ENCODE data around the gene AGBL4.

AGBL4 gene

DNA sequence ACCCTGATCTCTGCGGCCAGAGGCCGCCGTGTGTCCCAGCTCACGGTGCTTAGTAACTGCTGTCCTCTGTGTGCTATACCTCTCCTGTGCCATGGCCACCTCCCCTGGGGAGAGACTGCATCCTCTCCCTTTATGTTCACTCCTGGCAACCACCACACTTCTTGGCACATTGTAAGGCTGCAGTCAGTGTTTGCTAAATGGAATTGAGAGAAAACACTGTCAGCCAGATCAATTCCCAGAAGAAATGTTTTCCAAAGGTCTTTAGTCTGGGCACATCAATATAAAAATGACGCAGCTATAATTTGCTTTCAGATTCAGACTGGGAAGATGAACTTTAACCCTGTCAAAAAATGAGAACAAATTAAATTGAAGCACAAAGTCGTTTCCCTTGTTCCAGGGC, 1343.9 kb downstream of the AGBL4 start:
- DNase-seq (ENCODE audit: low spot score): no peak

DNA sequence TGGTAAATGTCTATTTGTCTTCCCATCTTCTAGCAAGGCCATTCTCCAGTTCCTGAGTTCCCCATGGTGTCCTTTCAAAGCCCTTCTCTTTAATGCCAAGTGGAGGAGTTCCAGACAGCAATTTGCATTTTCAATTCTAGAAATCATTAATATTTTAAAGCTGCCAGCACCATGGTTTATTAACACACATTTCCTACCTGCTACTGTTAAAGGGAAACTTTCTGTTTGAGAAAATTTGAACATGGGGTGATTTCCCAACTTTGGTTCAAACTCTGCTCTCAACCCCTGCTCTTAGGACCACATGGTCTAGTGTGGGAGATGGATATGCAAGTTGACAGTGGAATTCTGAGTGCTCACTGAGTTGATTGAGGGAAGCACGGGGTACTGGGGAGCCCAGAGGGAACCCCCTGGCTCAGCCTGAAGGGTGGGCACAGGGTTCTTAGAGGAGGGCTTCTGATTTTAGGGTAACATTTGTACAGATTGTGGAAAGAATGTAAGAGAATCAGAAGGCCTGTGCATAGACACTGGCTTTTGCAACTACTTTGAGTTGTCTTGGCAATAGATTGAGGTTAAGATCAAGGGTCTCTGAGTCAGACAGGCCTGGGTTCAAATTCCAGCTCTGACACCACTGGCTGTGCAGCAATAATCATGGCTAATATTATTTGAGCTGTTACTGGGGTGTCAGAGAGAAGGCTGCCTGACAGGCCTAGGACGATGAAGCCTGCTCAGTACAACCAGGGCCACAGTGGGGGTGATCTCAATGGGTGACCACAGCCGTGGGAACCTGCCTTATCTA, 1344.8 kb downstream of the AGBL4 start:
- DNase-seq (ENCODE audit: low spot score): no peak

DNA sequence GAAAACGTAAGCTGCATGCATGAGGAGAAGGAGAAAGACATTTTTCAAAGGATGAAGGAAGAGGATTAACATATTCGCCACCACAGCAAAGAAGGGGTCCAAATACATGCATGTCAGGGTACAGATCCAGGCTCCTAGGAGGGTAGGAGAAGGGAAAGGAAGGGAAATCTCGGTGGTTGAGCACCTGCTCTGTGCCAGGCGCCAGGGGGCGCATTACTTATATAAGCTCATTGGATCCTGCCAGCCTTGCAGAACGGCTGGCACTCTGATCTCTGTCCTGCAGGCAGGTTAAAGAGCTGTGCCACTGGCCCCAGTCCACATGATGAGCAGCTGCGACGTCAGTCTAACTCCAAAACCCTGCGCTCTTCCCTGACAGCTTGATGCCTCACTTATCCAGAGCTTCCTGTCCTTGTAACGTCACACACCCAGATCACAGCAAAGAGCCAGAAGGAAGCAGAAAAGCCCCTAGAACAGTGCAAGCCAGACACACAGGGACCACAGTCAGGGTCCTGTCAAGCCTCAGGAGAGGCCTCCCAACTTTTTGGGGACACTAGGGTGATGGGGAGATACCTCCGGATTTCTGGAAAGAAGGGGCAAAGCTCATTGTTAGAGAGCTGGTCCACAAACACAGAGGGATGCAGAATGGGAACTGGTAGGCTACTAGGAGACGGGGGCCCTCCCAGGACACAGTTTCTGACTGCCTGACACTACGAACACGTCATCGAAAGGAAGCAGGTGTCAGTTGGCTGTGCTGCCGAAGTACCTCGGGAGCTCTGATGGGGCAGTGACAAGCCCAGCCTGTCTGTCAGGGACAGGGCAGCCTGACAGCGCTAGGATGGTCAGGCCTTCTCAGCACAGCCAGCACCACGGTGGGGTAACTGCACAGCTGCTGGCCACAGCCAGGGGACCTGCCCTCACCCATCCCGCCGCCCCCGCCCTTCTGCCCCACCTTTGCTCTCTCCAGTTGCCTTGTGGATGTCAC, 1346.2 kb downstream of the AGBL4 start:
- DNase-seq (ENCODE audit: low spot score): peak; percentile 12

DNA sequence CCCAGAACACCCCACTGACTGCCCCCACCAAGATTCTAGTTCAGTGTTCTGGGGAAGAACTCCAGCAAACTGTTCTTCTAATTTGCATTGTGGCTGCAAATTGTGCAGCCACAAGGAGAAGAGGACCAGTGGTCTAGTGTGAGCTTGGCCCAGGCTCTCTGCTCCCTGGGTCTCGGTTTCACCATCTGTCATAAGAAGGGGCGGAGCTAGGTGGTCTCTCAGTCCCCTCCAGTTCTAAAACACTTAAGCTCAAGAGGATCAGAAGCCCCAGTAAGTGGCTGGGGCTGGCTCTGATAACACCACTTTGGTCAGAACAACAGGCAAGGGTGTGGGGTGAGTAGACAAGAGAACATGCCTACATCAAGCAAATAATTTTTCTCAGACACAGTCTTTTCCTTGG, 1346.9 kb downstream of the AGBL4 start:
- no peak for DNase-seq (ENCODE audit: low spot score)

DNA sequence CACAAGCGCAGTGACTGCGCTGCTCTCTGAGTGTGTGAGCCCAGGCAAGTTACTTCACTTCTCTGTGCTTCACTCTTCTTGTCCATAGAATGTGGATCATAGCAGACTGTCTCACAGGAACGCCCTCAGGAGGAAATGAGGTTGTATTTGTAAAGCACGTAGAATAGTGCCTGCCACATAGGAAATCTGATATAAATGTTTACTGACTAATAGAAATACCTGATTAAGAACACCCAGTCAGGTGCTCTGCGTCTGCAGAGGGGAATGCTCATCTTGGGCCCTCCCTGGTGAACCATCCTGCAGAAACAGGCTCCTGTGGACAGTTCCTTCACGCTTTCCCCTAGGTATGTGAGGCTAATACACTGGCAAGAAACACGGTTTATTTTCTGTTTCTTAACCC, 1347.4 kb downstream of the AGBL4 start:
- DNase-seq (ENCODE audit: low spot score): no peak

DNA sequence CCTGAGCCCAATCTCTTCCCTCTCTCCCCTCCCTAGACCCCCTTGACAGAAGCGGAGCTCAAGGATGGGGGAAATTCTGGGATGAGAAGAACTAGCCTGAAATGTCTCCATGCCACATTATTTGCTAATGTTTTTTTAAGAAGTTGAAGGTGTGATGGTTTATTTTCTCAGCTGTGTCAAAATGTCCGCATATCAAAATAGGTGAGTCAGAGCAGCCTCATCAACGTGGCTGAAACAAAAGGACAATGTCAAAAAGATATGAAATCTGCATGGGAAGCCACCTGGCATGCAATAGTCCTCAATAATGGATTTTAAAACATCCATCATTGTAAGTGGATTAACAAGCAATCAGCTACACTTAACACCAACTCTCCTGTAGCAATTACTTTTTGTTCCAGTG, 1348.5 kb downstream of the AGBL4 start:
- DNase-seq (ENCODE audit: low spot score): no peak

DNA sequence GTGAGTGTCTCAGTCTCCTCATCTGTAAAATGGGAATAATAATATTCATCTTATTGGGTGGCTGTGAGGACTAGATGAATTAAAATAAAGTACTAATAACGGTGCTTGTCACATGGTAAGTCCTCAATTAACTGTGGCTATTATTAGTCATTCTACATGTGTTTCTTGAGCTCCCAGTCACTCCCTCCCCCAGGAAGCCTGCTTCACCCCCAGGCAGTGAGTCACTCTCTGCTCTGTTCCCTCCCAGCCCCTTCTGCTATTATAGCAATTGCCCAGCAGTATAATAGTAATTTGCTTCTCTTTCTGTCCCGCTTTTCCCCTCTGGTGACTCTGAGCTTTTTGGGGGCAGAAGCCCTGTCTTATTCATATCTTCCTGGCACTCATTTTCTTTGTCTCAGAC, 1349.1 kb downstream of the AGBL4 start:
- peak; percentile 8 for DNase-seq (ENCODE audit: low spot score)

DNA sequence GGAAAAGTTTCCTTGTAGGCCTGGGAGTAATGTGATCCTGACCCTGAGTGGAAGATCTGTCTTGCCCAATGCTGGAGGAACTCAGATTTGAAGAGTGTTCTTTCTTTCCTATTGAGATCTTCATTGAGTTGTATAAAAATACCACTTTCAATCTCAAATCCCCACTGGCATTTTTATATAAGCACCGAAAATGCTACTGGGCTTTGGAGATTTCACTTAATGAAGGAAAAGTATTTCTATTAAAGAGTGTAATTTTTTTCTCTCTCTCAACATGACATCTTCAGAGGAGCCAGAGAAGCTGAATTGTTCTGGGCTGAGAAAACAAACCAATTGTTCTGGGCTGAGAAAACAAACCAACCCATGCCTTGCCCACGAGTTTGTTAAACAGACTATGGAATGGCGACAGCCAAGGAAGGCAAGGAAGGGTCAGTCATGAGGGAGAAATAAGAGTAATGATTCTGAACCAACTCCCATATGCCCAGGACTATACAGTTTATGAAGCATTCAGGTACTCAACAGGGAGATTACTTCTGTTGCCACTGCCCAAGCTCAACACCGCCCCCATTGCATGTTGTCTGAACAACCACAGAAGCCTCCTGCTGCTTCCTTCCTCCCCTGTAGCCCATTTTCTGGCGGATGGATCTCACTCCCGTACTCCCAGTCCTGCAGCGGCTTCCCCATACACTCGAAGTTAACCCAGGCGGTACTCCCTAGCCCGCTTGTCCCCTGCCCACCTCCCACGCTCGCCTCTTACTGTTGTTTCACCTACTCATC, 1350.2 kb downstream of the AGBL4 start:
- DNase-seq (ENCODE audit: low spot score): no peak

DNA sequence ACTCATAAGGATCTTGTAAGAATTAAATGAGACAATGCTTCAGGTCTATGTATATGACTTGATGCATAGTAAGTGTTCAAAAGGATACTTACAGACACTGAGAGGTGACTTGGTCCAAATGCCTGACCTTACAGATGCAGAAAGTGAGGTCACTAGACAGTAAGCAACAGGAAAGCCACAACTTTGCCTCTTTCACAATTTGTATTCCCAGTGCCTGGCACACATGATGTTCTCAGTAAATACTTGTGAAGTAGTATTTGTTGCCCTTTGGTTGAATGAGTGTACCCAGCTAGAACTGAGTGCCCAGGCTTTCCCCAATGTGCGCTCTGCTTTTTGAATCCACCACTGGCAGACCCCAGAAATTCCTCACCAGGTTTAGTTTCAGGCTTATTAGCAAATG, 1352.2 kb downstream of the AGBL4 start:
- no peak for DNase-seq (ENCODE audit: low spot score)

DNA sequence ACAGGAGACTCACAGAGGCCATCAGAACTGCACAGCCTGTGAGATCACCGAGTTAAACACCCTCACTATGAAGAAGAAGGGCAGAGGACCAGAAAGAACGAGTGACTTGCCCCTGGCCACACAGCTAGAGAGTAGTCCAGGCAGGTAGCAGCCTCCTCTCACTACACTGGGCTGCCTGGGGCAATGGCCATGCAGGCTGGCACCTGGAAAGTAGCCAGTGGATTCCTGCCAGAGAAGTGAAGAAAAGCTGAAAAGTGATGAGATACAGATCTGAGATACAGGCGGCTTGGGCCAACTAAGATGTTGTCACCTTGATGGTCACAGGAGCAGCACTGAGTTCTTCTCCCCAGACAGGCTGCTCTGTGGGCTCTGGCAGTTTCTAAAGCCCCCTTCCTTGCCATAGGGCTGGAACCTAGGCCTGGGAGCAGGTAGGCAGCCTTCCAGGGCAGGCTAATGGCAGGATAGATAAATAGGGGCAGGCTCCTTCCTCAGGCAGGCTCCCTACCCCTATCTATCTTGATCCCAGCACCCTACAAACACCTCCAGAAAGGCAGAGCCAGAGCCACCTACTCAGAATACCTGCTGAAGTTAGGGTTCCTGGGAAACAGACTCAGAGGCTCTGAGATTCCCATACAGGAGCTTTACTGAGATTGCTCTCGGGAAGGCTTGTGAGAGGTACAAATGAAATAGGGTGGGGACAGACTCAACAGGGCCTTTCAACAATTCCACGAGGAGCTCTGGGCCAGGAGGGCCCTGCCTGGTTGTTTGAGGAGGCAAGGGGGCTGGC, 1353.3 kb downstream of the AGBL4 start:
- DNase-seq (ENCODE audit: low spot score): no peak

DNA sequence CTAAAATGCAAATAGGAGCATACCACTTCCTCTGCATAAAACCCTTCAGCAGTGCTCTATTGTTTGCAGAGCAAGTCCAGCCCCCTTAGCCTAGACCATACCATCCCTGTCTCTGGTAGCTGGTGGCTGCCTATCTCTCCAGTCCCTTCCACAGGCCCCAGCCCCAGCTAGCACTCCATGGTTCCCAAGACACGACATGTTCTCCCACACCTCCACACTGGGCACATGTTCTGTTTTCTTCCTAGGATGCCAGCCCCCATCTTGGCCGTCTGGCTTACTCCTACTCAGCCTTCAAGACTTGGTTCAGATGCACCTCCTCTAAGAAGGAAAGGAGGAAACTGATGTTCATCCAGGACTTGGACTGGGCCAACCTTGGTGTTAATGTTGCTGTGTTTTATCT, 1355.4 kb downstream of the AGBL4 start:
- DNase-seq (ENCODE audit: low spot score): no peak

DNA sequence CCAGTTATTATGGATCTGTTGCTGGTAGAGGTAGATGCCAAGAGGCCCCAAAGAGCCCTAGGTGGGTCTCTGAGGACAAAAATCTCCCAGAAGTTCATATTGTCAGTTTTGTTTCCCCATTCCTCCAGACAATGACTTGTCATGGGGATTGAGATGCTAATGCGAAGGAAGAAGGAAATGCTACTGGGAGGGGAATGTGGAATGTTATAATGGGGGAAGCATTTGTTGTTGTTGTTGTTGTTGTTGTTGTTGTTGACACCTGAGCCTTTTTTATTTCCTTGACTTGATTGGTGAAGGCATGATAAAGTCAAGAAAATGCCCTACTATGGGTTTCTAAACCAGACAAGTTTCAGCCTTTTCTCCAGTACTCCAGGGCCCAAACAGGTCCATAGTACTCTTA, 1356.0 kb downstream of the AGBL4 start:
- DNase-seq (ENCODE audit: low spot score): no peak

DNA sequence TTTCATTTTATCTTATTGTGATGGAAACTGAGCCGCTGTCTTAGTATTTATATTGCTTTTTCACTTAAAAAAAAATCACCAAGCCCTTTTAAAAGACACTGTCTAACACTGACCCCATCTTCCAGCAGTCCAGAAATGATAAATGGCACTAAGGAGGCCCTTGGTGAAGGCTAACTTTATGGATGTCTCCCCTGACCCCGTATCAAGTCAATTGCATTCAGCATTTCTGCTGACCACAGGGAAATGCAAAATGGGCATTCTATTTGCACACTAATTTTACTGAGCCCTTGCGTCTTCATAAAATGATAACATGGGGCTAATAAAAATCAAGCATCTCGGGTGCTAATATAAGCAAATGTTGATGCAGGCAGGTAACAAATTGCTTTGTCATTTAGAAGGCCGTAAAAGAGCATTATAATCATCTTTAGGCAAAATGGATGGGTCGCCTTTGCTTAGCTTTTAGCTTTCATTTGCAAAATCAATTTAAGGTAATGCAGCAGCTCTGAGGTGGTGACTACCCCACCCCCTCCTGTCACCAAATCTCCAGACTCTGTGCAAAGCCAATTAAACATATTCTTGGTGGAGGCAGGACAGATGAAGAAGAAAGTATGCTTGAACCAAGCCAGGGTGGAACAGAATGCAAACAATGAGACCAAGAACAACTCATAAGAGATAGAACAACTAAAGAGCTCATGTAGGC, 1357.9 kb downstream of the AGBL4 start:
- DNase-seq (ENCODE audit: low spot score): no peak

DNA sequence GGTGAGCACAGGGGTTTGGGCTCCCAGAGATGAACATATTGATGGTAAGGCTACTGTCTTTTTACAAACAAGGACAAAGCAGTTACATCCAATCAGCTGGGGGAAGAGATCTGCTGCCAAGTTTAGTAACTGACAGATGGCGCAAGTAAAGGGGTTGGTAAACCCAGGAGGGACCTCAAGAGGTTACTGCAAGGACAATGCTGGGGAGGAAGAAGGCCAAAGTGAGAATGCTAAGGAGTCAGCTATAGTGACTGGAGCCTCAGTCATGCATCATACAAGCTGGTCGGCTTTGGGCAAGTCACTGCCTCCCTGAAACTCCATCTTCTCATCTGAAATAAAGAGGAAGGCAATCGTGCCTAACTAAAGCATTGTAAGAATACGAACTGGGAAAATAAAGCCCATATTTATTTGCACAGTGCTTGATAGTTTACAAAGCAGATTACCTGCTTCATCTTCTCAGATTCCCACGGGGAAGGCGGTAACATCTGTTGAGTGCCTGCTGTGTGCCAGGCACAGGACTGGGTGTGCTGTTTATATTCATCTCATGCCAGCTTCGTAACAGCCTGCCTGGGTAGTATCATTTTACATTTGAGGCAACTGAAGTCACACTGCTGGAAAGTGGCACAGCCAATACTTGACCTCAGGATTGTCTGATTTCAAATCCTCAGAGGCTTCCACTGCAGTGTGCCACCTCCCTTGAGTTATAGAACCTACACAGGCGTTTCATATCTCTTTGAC, 1361.9 kb downstream of the AGBL4 start:
- no peak for DNase-seq (ENCODE audit: low spot score)

DNA sequence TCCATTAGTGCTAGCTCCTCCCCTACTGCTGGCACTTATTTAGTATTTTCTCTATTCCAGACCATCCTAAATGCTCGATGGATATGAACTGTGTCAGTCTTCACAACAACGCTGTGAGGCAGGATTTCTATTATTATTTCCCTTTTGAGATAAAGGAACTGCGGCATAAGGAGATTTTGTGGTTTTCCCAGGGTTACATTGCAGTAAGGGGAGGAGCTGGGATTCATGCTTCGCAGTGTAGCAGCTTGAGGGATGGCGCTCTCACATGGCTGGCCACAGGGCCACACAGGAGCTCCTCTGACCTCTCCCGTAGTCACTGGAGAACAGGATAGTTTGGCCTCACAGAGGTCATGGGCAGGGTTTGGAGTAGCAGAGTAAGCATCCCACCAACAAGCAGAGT, 1364.0 kb downstream of the AGBL4 start:
- no peak for DNase-seq (ENCODE audit: low spot score)

DNA sequence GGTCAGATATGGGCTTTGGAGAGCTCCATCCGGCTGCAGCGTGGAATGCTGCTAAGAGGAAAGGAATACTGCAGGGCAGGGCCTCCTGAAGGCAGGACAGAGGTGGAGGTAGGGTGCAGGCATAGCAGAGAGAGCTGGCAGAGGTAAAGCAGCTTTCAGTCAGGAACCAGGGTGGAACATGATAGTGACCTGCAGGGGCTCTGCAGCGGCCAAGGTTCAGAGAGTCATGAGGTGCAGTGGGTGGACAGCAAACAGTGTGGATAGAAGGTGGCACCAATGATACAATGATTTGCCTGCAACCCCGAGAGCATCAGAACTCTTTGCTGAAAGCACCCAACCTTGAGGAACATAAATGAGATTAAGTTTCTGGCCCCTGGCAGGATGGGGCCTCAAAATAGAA, 1366.3 kb downstream of the AGBL4 start:
- DNase-seq (ENCODE audit: low spot score): no peak

DNA sequence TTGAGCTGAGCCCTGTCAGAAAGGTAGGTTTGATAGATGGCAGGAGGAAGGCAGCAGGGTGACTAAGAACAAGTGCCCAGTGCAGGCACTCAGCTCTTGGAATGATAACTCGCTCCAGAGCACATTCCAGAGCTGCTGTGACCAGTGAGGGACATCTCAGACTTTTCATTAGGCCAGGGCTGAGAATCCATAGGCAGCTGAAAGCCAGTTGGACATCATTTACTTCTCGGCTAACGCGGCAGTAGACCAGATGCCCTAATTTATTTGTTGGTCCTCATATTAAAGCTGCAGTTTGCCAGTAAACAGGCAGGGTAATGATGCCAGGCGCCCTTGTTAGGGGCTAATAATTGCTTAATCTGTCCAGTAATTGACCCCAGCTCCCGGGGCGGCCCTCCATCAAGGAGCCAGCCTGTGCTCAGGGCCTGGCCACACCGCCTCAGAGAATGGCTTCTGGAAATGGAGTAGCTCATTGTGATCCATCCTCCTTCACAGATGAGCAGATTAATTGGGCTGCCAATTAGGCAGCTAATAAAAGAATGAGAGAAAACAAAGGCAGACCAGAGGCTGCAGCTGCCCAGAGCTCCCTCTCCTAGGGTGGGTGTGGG, 1369.0 kb downstream of the AGBL4 start:
- DNase-seq (ENCODE audit: low spot score): no peak

DNA sequence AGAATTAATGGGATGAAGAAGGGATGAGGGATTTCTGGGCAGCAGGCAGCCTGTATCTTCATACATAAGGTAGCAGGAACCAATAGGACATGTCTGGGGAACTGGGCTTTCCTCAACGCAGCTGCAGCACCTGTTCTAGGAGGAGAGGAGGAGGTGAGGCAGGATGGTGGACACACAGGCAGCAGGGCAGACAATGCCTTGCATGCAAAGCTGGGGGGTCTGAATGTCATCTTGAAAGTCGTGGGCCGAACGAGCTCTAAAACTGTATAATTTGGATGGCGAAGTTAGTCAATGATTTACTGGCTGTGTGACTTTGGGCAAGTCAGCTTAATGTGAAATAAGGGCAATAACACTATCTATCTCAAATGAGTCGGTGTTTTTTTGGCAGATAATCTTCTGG, 1371.4 kb downstream of the AGBL4 start:
- DNase-seq (ENCODE audit: low spot score): no peak

DNA sequence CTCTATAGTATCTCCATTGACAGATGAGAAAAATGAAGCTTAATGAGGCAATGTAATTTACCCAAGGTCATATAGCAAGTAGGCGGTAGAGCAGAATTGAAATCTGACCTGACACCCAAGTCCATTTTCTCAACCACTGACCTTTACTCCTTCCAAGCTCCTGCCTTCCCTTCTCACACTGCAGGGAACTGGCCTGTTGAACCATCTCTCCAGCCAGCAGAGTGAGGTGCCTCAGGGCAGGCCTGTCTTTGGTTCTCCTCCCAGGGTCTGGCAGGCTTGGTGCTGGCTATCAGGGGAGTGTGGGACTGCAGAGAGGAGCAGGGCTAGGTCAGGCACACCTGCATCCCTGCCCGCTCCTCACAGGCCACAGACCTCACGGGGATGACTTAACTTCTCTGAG, 1373.9 kb downstream of the AGBL4 start:
- DNase-seq (ENCODE audit: low spot score): no peak

DNA sequence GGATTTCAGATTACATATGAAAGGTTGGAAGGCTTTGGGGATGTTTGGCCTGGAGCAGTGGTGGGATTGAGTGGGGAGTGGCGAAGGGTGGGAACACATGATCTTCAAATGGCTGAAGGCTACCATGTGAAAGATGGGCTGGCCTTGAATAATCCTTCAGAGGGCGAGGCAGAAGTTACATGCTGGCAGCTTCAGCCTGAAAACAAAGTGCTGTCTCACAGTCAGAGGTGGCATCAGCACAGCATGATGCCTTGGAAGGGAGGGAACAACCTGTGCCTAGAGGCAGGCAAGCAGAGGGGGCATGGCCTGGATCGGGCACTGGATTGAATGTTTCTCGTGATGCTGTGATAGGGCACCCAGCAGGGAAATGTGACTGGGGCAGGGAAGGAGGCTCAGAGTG, 1377.9 kb downstream of the AGBL4 start:
- no peak for DNase-seq (ENCODE audit: low spot score)

Measured in hepatic stellate cell (primary cell).